ENCODE measurements around the gene HRCT1.

The HRCT1 gene

DNA sequence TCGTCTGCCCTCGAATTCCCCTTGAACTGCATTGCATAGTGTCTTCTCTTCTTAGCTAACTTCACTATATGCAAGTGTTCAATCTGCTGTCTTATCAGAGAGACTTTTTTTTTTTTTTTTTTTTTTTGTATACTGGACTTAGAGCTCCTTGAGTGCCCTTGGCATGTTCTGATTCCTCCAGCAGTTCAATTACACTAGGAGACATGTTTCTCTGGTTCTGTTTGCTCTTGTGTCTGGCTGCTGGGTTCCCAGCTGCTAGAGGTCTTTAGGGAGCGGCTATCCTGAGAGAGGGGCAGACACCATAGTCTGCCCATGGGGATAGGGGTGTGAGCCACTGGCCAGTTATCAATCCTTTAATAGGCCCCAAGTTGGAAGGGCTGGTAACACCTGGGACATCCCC lies 38.8 kb downstream of the HRCT1 start:
- H3K27me3 Mint-ChIP-seq (ENCODE audit: low read depth): peaks cover 21% of the 10 kb centered on the region
- no peaks in the 10 kb centered on the region for H3K36me3 Mint-ChIP-seq (ENCODE audit: low read depth)
- H3K4me1 Mint-ChIP-seq: peaks cover 17% of the 10 kb centered on the region
- peak overlapping the region in 1 of 3 experiments; percentile 26 for H3K27ac Mint-ChIP-seq
- H3K4me3 Mint-ChIP-seq: no peak overlapping the region
- TF ChIP-seq, protein P1, sequence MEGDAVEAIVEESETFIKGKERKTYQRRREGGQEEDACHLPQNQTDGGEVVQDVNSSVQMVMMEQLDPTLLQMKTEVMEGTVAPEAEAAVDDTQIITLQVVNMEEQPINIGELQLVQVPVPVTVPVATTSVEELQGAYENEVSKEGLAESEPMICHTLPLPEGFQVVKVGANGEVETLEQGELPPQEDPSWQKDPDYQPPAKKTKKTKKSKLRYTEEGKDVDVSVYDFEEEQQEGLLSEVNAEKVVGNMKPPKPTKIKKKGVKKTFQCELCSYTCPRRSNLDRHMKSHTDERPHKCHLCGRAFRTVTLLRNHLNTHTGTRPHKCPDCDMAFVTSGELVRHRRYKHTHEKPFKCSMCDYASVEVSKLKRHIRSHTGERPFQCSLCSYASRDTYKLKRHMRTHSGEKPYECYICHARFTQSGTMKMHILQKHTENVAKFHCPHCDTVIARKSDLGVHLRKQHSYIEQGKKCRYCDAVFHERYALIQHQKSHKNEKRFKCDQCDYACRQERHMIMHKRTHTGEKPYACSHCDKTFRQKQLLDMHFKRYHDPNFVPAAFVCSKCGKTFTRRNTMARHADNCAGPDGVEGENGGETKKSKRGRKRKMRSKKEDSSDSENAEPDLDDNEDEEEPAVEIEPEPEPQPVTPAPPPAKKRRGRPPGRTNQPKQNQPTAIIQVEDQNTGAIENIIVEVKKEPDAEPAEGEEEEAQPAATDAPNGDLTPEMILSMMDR (IDR thresholded peaks at IDR 0.05; ENCODE audit: unreplicated experiment in 3 of 3): no peak
- no peaks in the 10 kb centered on the region for H3K9me3 Mint-ChIP-seq

DNA sequence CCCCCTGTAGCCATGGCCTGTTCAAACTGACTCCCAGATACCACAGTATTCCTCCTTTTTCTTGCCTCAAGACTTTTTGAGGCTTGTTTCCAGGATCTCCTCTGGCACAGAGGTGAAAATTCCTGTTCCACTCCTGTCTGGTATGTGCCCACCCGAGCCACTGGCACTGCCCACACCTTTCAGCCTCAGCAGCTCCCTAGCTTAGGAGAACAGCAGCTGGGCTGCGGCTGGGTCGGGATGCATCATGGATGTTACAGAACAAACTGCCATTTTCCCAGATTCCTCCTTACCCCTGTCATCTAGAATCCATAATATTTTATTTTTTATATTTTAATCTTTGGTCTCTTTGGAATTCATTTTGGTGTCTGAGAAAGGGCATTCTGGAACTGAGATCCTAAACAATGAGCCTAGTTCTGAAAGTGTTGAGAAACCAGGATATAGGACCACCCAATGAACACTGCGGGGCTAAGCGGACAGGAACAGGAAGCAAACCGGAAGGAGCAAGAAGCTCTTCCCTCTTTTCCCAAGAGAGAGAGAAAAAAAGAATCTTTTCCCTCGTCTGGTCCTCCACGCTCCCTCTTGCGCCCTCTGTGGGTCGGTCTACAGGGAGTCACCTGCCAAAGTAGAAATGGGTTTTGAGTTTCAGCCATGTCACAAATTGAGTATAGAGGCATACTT lies 39.5 kb downstream of the HRCT1 start:
- Mint-ChIP-seq H3K4me1 (peaks cover 17% of the 10 kb centered on the region), H3K4me3 (peak overlapping the region; percentile 59 to 73 (median 64)), H3K9me3 (no peaks in the 10 kb centered on the region), H3K27ac (peak overlapping the region; percentile 25 to 59 (median 28)), H3K36me3 (ENCODE audit: low read depth) (no peaks in the 10 kb centered on the region), H3K27me3 (ENCODE audit: low read depth) (peaks cover 21% of the 10 kb centered on the region)
- TF ChIP-seq, protein P1 (IDR thresholded peaks at IDR 0.05; ENCODE audit: unreplicated experiment in 3 of 3): peak; percentile 80 to 95 (median 83)

DNA sequence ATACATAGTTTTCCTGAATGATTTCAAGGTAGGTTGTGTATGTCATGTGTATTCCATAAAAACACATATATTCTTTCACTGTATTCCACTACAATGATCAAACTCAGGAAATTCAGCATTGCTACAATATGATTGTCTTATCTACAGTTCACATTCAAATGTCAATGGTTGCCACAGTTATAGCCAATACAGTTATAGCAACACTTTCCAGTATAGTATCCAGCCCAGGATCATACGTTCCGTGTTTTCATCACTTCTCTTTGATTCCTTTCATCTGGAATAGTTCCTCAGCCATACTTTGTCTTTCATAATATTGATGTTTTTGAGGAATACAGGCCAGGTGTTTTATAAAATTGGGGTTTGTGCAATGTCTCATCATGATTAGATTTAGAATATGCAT lies 42.4 kb downstream of the HRCT1 start:
- Mint-ChIP-seq H3K27ac (peak overlapping the region in 2 of 3 experiments; percentile 14 to 40), H3K9me3 (no peaks in the 10 kb centered on the region)

DNA sequence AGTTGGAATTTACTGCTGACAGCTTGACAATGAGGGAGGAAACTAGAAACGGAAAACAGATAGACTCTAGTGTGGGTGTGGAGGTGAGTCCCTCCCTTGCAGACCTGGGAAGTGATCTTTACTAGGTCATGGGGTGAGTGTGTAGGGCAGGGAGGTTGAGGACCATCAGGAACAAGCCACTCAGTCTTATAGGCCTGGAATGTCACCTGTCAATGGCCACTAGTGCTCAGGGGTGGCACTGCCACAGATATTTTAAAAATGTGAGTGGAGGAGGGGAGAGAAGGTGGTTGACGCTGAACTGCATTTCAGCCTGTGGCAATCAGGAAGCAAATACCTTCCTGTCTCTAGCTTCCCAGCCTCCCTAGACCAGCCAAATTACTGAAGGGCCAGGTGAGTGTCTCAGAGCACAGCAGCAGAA lies 42.9 kb downstream of the HRCT1 start:
- TF ChIP-seq, protein P1 (IDR thresholded peaks at IDR 0.05; ENCODE audit: unreplicated experiment in 3 of 3): no peak
- Mint-ChIP-seq H3K4me3 (no peak overlapping the region), H3K27me3 (ENCODE audit: low read depth) (peaks cover 24% of the 10 kb centered on the region), H3K36me3 (ENCODE audit: low read depth) (no peaks in the 10 kb centered on the region), H3K9me3 (no peaks in the 10 kb centered on the region), H3K27ac (peak overlapping the region in 2 of 3 experiments; percentile 14 to 40), H3K4me1 (peaks cover 17% of the 10 kb centered on the region)

More for the DNA sequence above, 42.4 kb downstream of the HRCT1 start:
- Mint-ChIP-seq H3K4me1 (peaks cover 17% of the 10 kb centered on the region), H3K36me3 (ENCODE audit: low read depth) (no peaks in the 10 kb centered on the region), H3K4me3 (no peak overlapping the region), H3K27me3 (ENCODE audit: low read depth) (peaks cover 29% of the 10 kb centered on the region)
- TF ChIP-seq, protein P1 (IDR thresholded peaks at IDR 0.05; ENCODE audit: unreplicated experiment in 3 of 3): no peak

DNA sequence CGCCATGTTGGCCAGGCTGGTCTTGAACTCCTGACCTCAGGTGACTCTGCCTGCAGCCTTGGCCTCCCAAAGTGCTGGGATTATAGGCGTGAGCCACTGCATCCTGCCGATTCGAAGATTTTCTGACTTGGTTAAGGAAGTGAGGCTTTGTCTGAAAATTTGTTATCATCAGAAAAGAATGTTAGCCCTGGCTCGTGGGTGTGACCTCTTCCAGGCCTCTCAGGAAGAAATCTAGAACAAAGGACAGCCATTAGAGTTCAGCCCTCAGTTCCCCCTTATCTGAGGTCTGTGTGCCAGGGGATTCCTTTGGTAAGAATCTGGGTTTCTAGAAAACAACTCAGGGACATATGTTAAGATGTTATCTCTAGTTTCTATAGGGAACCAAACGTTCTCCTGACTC lies 45.7 kb downstream of the HRCT1 start:
- no peaks in the 10 kb centered on the region for H3K36me3 Mint-ChIP-seq (ENCODE audit: low read depth)
- H3K4me1 Mint-ChIP-seq: peaks cover 10% of the 10 kb centered on the region

More for the DNA sequence above, 45.7 kb downstream of the HRCT1 start:
- no peaks in the 10 kb centered on the region for H3K9me3 Mint-ChIP-seq
- H3K27me3 Mint-ChIP-seq (ENCODE audit: low read depth): peaks cover 18% of the 10 kb centered on the region
- TF ChIP-seq, protein P1 (IDR thresholded peaks at IDR 0.05; ENCODE audit: unreplicated experiment in 3 of 3): no peak
- no peak overlapping the region for H3K27ac Mint-ChIP-seq
- H3K4me3 Mint-ChIP-seq: no peak overlapping the region
